GM18520 (cell line): Measurements from ENCODE around the gene DYNLT2B.
"Not testable (repeated sequence)": the region's sequence is repeated elsewhere in the genome, so short reads cannot be mapped to it uniquely, and the experiment has no call there.

Experiments used
- ATAC-seq: cut with Tn5 transposase; IDR thresholded peaks from one replicate; pipeline ENCODE4 v1.9.1; 2021; ENCODE audit not compliant: unreplicated experiment

The DYNLT2B gene

DNA sequence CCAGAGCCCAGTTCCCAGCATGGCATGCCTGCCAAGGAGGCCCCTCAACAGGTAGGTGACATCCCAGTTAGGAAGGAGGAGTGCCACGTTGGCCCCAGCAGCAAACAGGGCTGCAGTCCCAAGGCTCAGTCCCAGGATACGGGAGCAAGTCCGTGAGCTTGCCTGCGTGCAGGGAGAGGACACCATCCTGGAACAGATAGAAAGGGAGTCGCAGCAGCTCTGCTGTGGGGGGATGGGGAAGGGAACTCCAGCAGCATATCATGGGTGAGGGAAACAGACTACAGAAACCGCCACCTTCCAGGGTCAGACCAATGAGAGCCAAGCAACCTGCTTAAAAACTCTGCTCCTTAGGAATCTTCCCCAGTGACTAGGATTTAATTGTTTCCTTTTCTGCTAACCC, 9.4 kb upstream of the DYNLT2B start:
- no peak for ATAC-seq

DNA sequence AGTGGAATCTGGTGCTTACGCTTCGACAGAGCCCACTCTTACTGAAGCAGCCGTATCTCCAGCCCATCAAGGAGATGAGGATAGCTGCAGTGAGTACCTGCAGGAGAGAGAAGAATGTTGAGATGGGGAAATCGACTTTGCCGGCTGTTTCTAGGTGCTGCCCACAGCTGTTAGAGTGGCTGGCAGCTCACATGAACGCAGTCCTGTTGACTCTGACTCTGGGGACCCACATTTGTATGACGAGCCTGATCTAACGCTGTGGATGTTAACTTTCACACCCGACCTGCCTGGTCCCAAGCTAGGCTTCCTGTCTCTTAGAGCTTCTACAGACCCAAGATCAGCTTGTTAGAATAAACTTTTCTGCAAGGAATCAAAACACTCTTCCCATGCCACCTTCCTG, 8.9 kb upstream of the DYNLT2B start:
- ATAC-seq, result no peak

- ATAC-seq, result no peak
These were observed 5.7 kb upstream of the DYNLT2B start for GRCh38 chr3:196323691-196324090.

DNA sequence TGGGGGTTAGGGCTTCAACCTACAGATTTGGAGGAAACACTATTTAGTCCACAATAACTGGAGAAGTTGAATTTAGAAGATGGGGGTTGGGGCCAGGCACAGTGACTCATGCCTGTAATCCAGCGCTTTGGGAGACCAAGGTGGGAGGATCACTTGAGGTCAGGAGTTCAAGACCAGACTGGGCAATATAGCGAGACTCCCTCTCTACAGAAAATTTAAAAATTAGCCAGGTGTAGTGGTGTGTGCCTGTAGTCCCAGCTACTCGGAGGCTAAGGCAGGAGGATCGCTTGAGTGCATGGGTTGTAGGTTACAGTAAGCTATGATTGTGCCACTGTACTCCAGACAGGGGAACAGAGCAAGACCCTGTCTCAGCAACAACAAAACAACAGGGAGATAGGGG, 5.0 kb upstream of the DYNLT2B start:
- no peak for ATAC-seq

DNA sequence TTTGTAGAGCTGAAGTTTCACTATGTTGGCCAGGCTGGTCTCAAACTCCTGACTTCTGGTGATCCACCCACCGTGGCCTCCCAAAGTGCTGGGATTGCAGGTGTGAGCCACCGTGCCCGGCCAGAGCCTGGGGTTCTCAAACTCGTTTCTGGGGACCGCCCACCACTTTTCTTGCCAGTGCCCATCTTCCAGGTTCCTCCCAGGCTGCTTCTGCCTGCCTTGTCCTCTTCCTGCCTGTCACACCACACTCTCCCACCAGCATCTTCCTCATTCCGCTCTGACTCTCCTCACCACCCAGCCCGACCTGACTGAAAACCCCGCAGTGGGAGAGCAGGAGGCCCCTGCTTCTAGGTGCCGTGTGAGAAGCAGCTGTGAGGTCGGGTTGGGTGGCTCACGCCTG, 3.1 kb upstream of the DYNLT2B start:
- no peak for ATAC-seq

DNA sequence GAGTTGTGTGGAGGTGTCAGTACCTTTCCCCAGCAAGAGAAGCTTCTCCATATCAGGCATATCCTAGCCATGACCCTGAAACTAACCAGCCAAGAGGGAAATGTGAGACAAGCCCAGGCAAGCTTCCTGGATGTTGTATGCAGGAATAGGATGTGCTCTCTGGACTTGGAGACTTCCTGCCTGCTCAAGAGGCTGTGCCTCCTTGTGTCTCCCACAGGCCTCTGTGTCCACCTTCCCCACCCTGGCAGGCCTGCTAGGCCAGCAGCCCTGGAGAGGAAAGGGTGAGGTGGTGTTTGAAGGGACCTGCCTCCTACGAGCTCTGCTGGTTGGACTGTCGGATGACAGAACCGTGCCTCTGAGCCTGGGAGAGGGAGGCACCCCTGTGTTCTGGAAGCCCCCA, 2.1 kb upstream of the DYNLT2B start:
- no peak for ATAC-seq

- ATAC-seq, result not testable (repeated sequence)
These were observed 997 bp downstream of the DYNLT2B start for GRCh38 chr3:196316799-196317686.

DNA sequence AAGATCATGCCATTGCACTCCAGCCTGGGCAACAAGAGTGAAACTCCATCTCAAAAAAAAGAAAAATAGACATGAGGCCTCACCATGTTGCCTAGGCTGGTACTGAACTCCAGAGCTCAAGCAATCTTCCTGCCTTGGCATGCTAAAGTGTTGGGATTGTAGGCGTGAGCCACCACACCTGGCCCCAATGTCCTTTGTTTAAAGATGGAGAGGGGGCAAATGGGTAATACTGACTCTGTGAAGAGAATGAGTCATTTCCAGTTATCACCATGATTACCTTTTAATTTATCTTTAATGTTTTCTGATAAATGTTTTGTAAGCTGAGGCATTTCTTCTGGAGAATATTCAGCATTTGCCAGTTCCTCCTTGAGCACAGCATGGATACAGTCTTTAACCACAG, 2.2 kb downstream of the DYNLT2B start:
- no peak for ATAC-seq

DNA sequence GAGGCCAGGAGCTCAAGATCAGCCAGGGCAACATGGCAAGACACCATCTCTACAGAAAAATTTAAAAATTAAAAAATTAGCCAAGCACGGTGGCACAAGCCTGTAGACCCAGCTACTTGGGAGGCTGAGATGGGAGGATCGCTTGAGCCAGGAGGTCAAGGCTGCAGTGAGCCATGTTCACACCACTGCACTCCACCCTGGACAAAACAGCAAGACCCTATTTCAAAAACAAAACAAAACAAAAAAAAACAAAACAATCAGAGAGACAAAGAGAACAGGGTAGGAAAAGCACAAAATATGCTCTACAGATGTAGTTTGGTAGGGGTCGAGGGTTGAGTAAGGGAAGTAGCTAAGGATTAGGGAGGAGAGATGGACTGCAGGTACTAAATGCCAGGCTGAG, 3.4 kb downstream of the DYNLT2B start:
- no peak for ATAC-seq

- not testable (repeated sequence) for ATAC-seq
These were observed 4.0 kb downstream of the DYNLT2B start for GRCh38 chr3:196314086-196314485.

- not testable (repeated sequence) for ATAC-seq
These were observed 15.1 kb downstream of the DYNLT2B start for GRCh38 chr3:196302960-196303359.

- not testable (repeated sequence) for ATAC-seq
These were observed 15.5 kb downstream of the DYNLT2B start for GRCh38 chr3:196302551-196302950.

GRCh38 chr3:196298521-196298920, 19.5 kb downstream of the DYNLT2B start:
- no peak for ATAC-seq

DNA sequence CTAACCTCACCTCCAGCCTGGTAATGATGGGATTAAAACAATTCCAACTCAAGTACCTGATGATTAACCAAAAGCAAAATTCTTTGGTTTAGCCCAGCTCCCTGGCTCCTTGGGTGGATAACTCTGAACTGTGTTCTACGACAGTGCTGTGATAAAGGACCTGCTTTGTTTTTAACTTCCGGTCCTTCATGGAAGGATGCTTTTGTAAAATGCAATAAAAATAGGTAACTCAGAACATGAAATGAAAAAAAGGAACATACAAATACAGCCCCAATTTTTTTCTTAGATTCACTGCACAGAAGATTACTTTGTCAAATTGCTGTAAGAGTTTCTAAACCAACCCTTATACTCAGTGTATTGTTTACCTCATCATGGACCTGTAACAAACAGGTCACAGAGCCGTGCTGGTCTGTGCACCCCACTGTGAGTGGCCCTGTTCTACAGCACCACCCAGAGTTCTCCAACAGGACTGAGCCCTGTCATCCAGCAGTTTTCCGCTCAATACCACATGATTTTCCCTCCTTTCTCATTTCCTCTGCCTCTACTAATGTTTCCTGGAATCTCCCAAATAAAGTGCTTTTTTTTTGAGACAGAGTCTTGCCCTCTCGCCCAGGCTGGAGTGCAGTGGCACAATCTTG, 25.6 kb downstream of the DYNLT2B start:
- no peak for ATAC-seq

GRCh38 chr3:196288141-196288460, 29.9 kb downstream of the DYNLT2B start:
- ATAC-seq, result no peak

- ATAC-seq, result peak; percentile 67
These were observed 30.4 kb downstream of the DYNLT2B start, which contains the start of gene PCYT1A for GRCh38 chr3:196287440-196288140. Gene PCYT1A, minus strand, starts transcription at chr3:196287726. Its CDS starts 17,195 bp downstream, at chr3:196270531.

DNA sequence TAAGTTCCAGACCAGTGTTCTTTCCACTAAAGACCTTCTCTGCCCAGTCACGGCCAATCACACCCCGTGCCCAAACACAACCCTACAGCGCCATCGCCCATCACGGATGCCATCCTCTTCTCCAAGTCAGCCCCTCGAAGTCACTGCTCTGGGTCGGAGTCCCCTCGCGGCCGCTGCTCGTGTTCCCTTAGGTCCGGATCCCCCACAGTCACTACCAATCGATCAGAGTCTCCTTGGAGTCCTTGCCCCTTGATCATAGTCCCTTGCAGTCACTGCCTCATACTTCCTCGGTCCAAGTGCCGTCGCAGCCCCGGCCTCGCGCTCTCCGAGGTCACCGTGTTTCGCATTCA, 31.0 kb downstream of the DYNLT2B start:
- ATAC-seq, result no peak

GRCh38 chr3:196284396-196284795, 33.6 kb downstream of the DYNLT2B start:
- no peak for ATAC-seq

DNA sequence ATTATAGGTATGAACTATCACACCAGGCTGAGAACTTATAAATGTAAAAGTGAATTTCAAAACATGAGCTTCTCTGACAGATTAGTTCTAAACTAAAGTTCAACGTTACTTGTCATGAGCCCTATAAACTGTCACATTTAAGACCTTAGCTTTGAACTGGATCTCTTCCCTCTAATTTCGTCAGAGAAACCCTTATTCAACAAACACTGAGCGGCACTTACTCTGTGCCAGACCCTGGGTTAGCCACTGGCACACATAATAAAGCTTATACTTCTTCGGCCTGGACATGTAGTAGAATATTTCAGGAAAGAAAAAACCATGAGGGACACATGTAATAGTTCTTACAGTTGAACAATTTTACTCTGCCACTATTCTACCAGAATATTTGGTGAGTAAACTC, 36.1 kb downstream of the DYNLT2B start:
- no peak for ATAC-seq

DNA sequence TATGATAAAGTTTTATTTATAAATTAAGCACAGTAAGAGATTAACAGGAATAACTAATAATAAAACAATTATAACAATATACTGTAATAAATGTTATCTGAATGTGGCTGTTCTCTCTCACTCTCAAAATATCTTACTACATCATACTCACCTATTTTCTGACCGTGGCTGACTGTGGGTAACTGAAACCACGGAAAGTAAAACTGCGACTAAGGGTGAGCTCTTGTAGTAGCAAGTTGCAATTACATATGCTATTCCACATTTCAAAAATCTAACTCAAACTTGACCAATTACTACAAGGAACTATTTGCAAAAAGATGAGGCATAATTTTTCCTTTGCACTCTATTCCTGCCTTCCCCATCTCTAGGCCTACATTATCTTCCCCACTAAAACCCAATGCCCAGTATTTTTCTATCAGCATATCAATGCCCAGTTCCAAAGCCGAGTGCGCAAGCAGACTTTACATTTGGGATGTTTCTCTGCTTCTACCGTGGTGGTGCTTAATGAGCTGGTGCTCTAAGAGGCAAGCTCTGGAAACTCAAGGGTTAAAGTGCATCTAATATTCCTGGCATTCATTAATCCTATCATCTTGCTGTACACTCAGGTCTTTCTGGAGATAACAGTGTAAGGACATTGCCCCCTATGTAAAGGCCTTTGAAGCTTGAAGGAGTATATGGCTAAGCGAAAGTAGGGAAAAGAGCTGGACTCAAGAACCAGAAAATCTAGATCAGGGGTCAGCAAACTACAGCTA, 37.2 kb downstream of the DYNLT2B start:
- ATAC-seq, result no peak

- ATAC-seq, result no peak
These were observed 42.9 kb downstream of the DYNLT2B start for GRCh38 chr3:196275126-196275525.
